ENCODE measurements around the gene LRRC49. TPM values are rescaled to one million over a fixed set of nuclear protein-coding genes. Genes with fewer than 3 reads are reported as not detected.

Gene LRRC49
- total and polyA plus RNA-seq, 2 donors (not counting 3 experiments of a cell fraction or from before 2014, with no cell fraction given) = 3.0 to 6.6 TPM

DNA sequence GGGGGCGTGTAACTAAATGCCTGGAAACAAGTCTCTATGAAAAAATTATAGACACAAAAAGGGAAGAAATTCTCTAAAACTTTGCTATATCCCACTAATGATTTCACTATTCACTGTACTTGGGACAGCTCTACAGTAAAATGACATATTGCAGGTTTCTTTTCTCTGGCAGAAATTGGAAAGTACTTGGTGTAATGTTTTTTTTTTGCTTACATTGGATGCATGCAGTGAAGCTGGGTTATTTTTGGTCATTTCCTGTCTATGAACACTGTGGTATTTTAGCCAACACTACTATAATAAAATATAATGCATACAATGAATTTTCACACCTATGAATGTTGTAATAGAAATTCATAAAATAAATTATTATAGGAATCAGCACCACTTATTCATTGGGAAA lies 109.7 kb downstream of the LRRC49 start:
- H3K4me1 ChIP-seq (ENCODE audit: control insufficient read depth, extremely low read depth, insufficient read depth, low read length) = peaks cover 9% of the 10 kb centered on the region
- POLR2A ChIA-PET = no interaction called here
- FAIRE-seq = no peak
- no peak for TF ChIP-seq JUN (IDR thresholded peaks at IDR 0.05; ENCODE audit: borderline replicate concordance, insufficient read depth, insufficient read length, low read depth)
- no peak for TF ChIP-seq FOS (IDR thresholded peaks at IDR 0.05; ENCODE audit: borderline replicate concordance, insufficient read depth, low read length)
- no peak for TF ChIP-seq GATA2 (IDR thresholded peaks at IDR 0.05; ENCODE audit: insufficient read depth, insufficient read length, low read depth, low read length)
- no peak for TF ChIP-seq EZH2 (IDR thresholded peaks at IDR 0.05; ENCODE audit: borderline replicate concordance, low read depth, low read length, severe bottlenecking)
- TF ChIP-seq, protein P1, sequence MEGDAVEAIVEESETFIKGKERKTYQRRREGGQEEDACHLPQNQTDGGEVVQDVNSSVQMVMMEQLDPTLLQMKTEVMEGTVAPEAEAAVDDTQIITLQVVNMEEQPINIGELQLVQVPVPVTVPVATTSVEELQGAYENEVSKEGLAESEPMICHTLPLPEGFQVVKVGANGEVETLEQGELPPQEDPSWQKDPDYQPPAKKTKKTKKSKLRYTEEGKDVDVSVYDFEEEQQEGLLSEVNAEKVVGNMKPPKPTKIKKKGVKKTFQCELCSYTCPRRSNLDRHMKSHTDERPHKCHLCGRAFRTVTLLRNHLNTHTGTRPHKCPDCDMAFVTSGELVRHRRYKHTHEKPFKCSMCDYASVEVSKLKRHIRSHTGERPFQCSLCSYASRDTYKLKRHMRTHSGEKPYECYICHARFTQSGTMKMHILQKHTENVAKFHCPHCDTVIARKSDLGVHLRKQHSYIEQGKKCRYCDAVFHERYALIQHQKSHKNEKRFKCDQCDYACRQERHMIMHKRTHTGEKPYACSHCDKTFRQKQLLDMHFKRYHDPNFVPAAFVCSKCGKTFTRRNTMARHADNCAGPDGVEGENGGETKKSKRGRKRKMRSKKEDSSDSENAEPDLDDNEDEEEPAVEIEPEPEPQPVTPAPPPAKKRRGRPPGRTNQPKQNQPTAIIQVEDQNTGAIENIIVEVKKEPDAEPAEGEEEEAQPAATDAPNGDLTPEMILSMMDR (IDR thresholded peaks at IDR 0.05; ENCODE audit: extremely low read depth in 1 of 2, insufficient read depth in 1 of 2, low read depth in 1 of 2, low read length in 2 of 2) = no peak
- no peak for TF ChIP-seq MYC (IDR thresholded peaks at IDR 0.05; ENCODE audit: low read depth, low read length)
- TF ChIP-seq POLR2AphosphoS5 (IDR thresholded peaks at IDR 0.05; ENCODE audit: insufficient read depth, low read depth, low read length) = no peak
- TF ChIP-seq POLR2A (IDR thresholded peaks at IDR 0.05; ENCODE audit: low read depth, low read length) = no peak
- TF ChIP-seq, protein P2, sequence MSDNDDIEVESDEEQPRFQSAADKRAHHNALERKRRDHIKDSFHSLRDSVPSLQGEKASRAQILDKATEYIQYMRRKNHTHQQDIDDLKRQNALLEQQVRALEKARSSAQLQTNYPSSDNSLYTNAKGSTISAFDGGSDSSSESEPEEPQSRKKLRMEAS (IDR thresholded peaks at IDR 0.05; ENCODE audit: insufficient read depth, insufficient read length) = no peak
- H3K36me3 ChIP-seq (ENCODE audit: control insufficient read depth in 2 of 2, extremely low read depth in 1 of 2, insufficient read depth in 2 of 2, low read length in 2 of 2) = no peaks in the 10 kb centered on the region
- intact Hi-C loops (cut with micrococcal nuclease) = no loop called here
- H3K4me3 ChIP-seq (replicated peaks in 1 of 3; ENCODE audit: insufficient read depth in 1 of 3, low read depth in 1 of 3, low read length in 3 of 3) = no peak overlapping the region
- H3K9ac ChIP-seq (replicated peaks; ENCODE audit: extremely low read depth, insufficient read depth, low read length) = no peak overlapping the region
- dilution Hi-C loops (cut with MboI; ENCODE audit: extremely low pct_ligation_motif_present, low sequenced_read_pairs) = no loop called here
- BruUV-seq (replicated peaks) = no TSS peak
- CTCF ChIA-PET = interaction anchor here (1.2 to 2.8 kb wide), 3 partner anchors 10 to 438 kb away, joined by 3 to 17 read pairs (median 4); no protein-coding TSS in a partner anchor
- H3K4me2 ChIP-seq (ENCODE audit: insufficient read depth, low read length) = no peak overlapping the region
- H2AFZ ChIP-seq (ENCODE audit: low read depth, low read length) = no peak overlapping the region
- no peaks in the 10 kb centered on the region for H3K79me2 ChIP-seq (ENCODE audit: control insufficient read depth, insufficient read depth, low read length)
- H3K27me3 ChIP-seq (ENCODE audit: control insufficient read depth in 2 of 2, insufficient read depth in 2 of 2, low read length in 2 of 2) = no peaks in the 10 kb centered on the region
- H3K9me3 ChIP-seq (replicated peaks; ENCODE audit: control insufficient read depth, insufficient read depth, low read length) = no peaks in the 10 kb centered on the region
- H3K27ac ChIP-seq (ENCODE audit: insufficient read depth, low read depth, low read length) = no peak overlapping the region
- H4K20me1 ChIP-seq (replicated peaks; ENCODE audit: control insufficient read depth, extremely low read depth, insufficient read depth, low read length) = no peaks in the 10 kb centered on the region
- peak; percentile 43 for DNase-seq (ENCODE audit: low read depth, low spot score)
- H3K9me1 ChIP-seq (replicated peaks; ENCODE audit: control insufficient read depth, extremely low read depth, insufficient read depth, low read length) = no peaks in the 10 kb centered on the region
